ENCODE results near the gene CELF2.

Gene CELF2

GRCh38 chr10:11229893-11230292 lies 212.2 kb downstream of the CELF2 start:
- H3K9me3 ChIP-seq (ENCODE audit: low read length) = no peaks in the 10 kb centered on the region
- H3K27me3 ChIP-seq (ENCODE audit: insufficient read depth, low read length) = no peaks in the 10 kb centered on the region
- H3K36me3 ChIP-seq (ENCODE audit: insufficient read depth, low read length) = peaks cover 13% of the 10 kb centered on the region
- peaks cover 4% of the 10 kb centered on the region for H3K4me1 ChIP-seq (ENCODE audit: insufficient read depth, low read length)
- H3K4me3 ChIP-seq (ENCODE audit: low read length) = no peak overlapping the region
- no peak overlapping the region for H2AFZ ChIP-seq (ENCODE audit: low read depth, low read length)

GRCh38 chr10:11230498-11231167 lies 213.0 kb downstream of the CELF2 start:
- H3K27me3 ChIP-seq (ENCODE audit: insufficient read depth, low read length) = no peaks in the 10 kb centered on the region
- H3K36me3 ChIP-seq (ENCODE audit: insufficient read depth, low read length) = peaks cover 13% of the 10 kb centered on the region
- no peaks in the 10 kb centered on the region for H3K9me3 ChIP-seq (ENCODE audit: low read length)
- H3K4me3 ChIP-seq (ENCODE audit: low read length) = no peak overlapping the region
- H3K4me1 ChIP-seq (ENCODE audit: insufficient read depth, low read length) = no peaks in the 10 kb centered on the region
- no peak overlapping the region for H2AFZ ChIP-seq (ENCODE audit: low read depth, low read length)

- H3K36me3 ChIP-seq (ENCODE audit: insufficient read depth, low read length) = peaks cover 13% of the 10 kb centered on the region
- no peaks in the 10 kb centered on the region for H3K9me3 ChIP-seq (ENCODE audit: low read length)
- H2AFZ ChIP-seq (ENCODE audit: low read depth, low read length) = no peak overlapping the region
- no peak overlapping the region for H3K4me3 ChIP-seq (ENCODE audit: low read length)
- no peaks in the 10 kb centered on the region for H3K4me1 ChIP-seq (ENCODE audit: insufficient read depth, low read length)
- no peaks in the 10 kb centered on the region for H3K27me3 ChIP-seq (ENCODE audit: insufficient read depth, low read length)
These were observed 213.6 kb downstream of the CELF2 start for GRCh38 chr10:11231285-11231684.

- H3K36me3 ChIP-seq (ENCODE audit: insufficient read depth, low read length) = peaks cover 2% of the 10 kb centered on the region
These were observed 214.7 kb downstream of the CELF2 start for GRCh38 chr10:11232222-11232961.

GRCh38 chr10:11234857-11235531 lies 217.3 kb downstream of the CELF2 start:
- no peaks in the 10 kb centered on the region for H3K27me3 ChIP-seq (ENCODE audit: insufficient read depth, low read length)
- no peak overlapping the region for H2AFZ ChIP-seq (ENCODE audit: low read depth, low read length)
- no peaks in the 10 kb centered on the region for H3K36me3 ChIP-seq (ENCODE audit: insufficient read depth, low read length)
- no peak overlapping the region for H3K4me3 ChIP-seq (ENCODE audit: low read length)
- no peaks in the 10 kb centered on the region for H3K4me1 ChIP-seq (ENCODE audit: insufficient read depth, low read length)
- no peaks in the 10 kb centered on the region for H3K9me3 ChIP-seq (ENCODE audit: low read length)

More at GRCh38 chr10:11232222-11232961, 214.7 kb downstream of the CELF2 start:
- H3K4me3 ChIP-seq (ENCODE audit: low read length) = no peak overlapping the region
- no peaks in the 10 kb centered on the region for H3K4me1 ChIP-seq (ENCODE audit: insufficient read depth, low read length)
- H3K9me3 ChIP-seq (ENCODE audit: low read length) = no peaks in the 10 kb centered on the region
- no peaks in the 10 kb centered on the region for H3K27me3 ChIP-seq (ENCODE audit: insufficient read depth, low read length)
- no peak overlapping the region for H2AFZ ChIP-seq (ENCODE audit: low read depth, low read length)

- no peaks in the 10 kb centered on the region for H3K36me3 ChIP-seq (ENCODE audit: insufficient read depth, low read length)
- no peaks in the 10 kb centered on the region for H3K9me3 ChIP-seq (ENCODE audit: low read length)
- no peaks in the 10 kb centered on the region for H3K27me3 ChIP-seq (ENCODE audit: insufficient read depth, low read length)
- no peaks in the 10 kb centered on the region for H3K4me1 ChIP-seq (ENCODE audit: insufficient read depth, low read length)
- H2AFZ ChIP-seq (ENCODE audit: low read depth, low read length) = no peak overlapping the region
- H3K4me3 ChIP-seq (ENCODE audit: low read length) = no peak overlapping the region
These were observed 218.1 kb downstream of the CELF2 start for GRCh38 chr10:11235771-11236170.

GRCh38 chr10:11236234-11236633 lies 218.6 kb downstream of the CELF2 start:
- Histone ChIP-seq H3K9me3 (ENCODE audit: low read length) (no peaks in the 10 kb centered on the region), H3K4me3 (ENCODE audit: low read length) (no peak overlapping the region), H3K4me1 (ENCODE audit: insufficient read depth, low read length) (no peaks in the 10 kb centered on the region), H3K27me3 (ENCODE audit: insufficient read depth, low read length) (no peaks in the 10 kb centered on the region), H3K36me3 (ENCODE audit: insufficient read depth, low read length) (no peaks in the 10 kb centered on the region), H2AFZ (ENCODE audit: low read depth, low read length) (no peak overlapping the region)

GRCh38 chr10:11237571-11237970 lies 219.9 kb downstream of the CELF2 start:
- Histone ChIP-seq H2AFZ (ENCODE audit: low read depth, low read length) (no peak overlapping the region), H3K4me1 (ENCODE audit: insufficient read depth, low read length) (no peaks in the 10 kb centered on the region), H3K9me3 (ENCODE audit: low read length) (no peaks in the 10 kb centered on the region), H3K36me3 (ENCODE audit: insufficient read depth, low read length) (no peaks in the 10 kb centered on the region), H3K4me3 (ENCODE audit: low read length) (no peak overlapping the region), H3K27me3 (ENCODE audit: insufficient read depth, low read length) (no peaks in the 10 kb centered on the region)

- H3K9me3 ChIP-seq (ENCODE audit: low read length) = peaks cover 1% of the 10 kb centered on the region
- no peak overlapping the region for H2AFZ ChIP-seq (ENCODE audit: low read depth, low read length)
- no peak overlapping the region for H3K4me3 ChIP-seq (ENCODE audit: low read length)
- H3K27me3 ChIP-seq (ENCODE audit: insufficient read depth, low read length) = no peaks in the 10 kb centered on the region
- H3K4me1 ChIP-seq (ENCODE audit: insufficient read depth, low read length) = no peaks in the 10 kb centered on the region
- no peaks in the 10 kb centered on the region for H3K36me3 ChIP-seq (ENCODE audit: insufficient read depth, low read length)
These were observed 221.2 kb downstream of the CELF2 start for GRCh38 chr10:11238893-11239292.

GRCh38 chr10:11240641-11241040 lies 223.0 kb downstream of the CELF2 start:
- Histone ChIP-seq H2AFZ (ENCODE audit: low read depth, low read length) (no peak overlapping the region), H3K4me3 (ENCODE audit: low read length) (no peak overlapping the region), H3K27me3 (ENCODE audit: insufficient read depth, low read length) (no peaks in the 10 kb centered on the region), H3K4me1 (ENCODE audit: insufficient read depth, low read length) (no peaks in the 10 kb centered on the region), H3K36me3 (ENCODE audit: insufficient read depth, low read length) (no peaks in the 10 kb centered on the region), H3K9me3 (ENCODE audit: low read length) (peaks cover 2% of the 10 kb centered on the region)

GRCh38 chr10:11242443-11243387 lies 225.0 kb downstream of the CELF2 start:
- no peaks in the 10 kb centered on the region for H3K36me3 ChIP-seq (ENCODE audit: insufficient read depth, low read length)
- H3K4me3 ChIP-seq (ENCODE audit: low read length) = no peak overlapping the region
- H3K4me1 ChIP-seq (ENCODE audit: insufficient read depth, low read length) = no peaks in the 10 kb centered on the region
- H3K9me3 ChIP-seq (ENCODE audit: low read length) = peaks cover 2% of the 10 kb centered on the region
- no peak overlapping the region for H2AFZ ChIP-seq (ENCODE audit: low read depth, low read length)
- no peaks in the 10 kb centered on the region for H3K27me3 ChIP-seq (ENCODE audit: insufficient read depth, low read length)

GRCh38 chr10:11243425-11244222 lies 226.0 kb downstream of the CELF2 start:
- peaks cover 1% of the 10 kb centered on the region for H3K4me1 ChIP-seq (ENCODE audit: insufficient read depth, low read length)
- no peak overlapping the region for H2AFZ ChIP-seq (ENCODE audit: low read depth, low read length)
- H3K4me3 ChIP-seq (ENCODE audit: low read length) = no peak overlapping the region
- no peaks in the 10 kb centered on the region for H3K36me3 ChIP-seq (ENCODE audit: insufficient read depth, low read length)
- peaks cover 2% of the 10 kb centered on the region for H3K9me3 ChIP-seq (ENCODE audit: low read length)
- H3K27me3 ChIP-seq (ENCODE audit: insufficient read depth, low read length) = no peaks in the 10 kb centered on the region

Data from neuron (in vitro differentiated cells).